ENCODE results near the gene STX8. TPM values are rescaled to one million over a fixed set of nuclear protein-coding genes. Genes with fewer than 3 reads are reported as not detected.

The STX8 gene
- polyA plus RNA-seq, 1 experiment: 103 TPM

GRCh38 chr17:9531034-9531433, 44.6 kb downstream of the STX8 start:
- no peaks in the 10 kb centered on the region for H3K9me3 ChIP-seq (ENCODE audit: control insufficient read depth, insufficient read depth, low read length)
- CTCF ChIA-PET: interaction anchor here (1.0 to 1.4 kb wide), 3 partner anchors 46 to 537 kb away, joined by 3 read pairs; no protein-coding TSS in a partner anchor
- H3K4me3 ChIP-seq (ENCODE audit: low read depth, low read length): no peak overlapping the region
- no peak for DNase-seq (ENCODE audit: low read depth, low spot score)
- no peak for TF ChIP-seq CTCF (IDR thresholded peaks at IDR 0.05; ENCODE audit: low read depth, low read length)
- no peak overlapping the region for H3K27ac ChIP-seq (ENCODE audit: low read depth, low read length)
- POLR2A ChIA-PET: no interaction called here
- no peaks in the 10 kb centered on the region for H3K27me3 ChIP-seq (ENCODE audit: control insufficient read depth, insufficient read depth, low read length)

GRCh38 chr17:9529033-9529700, 46.5 kb downstream of the STX8 start:
- H3K27ac ChIP-seq (ENCODE audit: low read depth, low read length): no peak overlapping the region
- ChIA-PET CTCF (interaction anchor here (0.6 to 1.2 kb wide), 6 partner anchors 9 to 640 kb away, joined by 3 to 6 read pairs (median 4); no protein-coding TSS in a partner anchor), POLR2A (no interaction called here)
- no peaks in the 10 kb centered on the region for H3K27me3 ChIP-seq (ENCODE audit: control insufficient read depth, insufficient read depth, low read length)
- no peaks in the 10 kb centered on the region for H3K9me3 ChIP-seq (ENCODE audit: control insufficient read depth, insufficient read depth, low read length)
- DNase-seq (ENCODE audit: low read depth, low spot score): no peak
- TF ChIP-seq CTCF (IDR thresholded peaks at IDR 0.05; ENCODE audit: low read depth, low read length): peak; percentile 77
- no peak overlapping the region for H3K4me3 ChIP-seq (ENCODE audit: low read depth, low read length)

GRCh38 chr17:9527788-9528187, 47.8 kb downstream of the STX8 start:
- ChIA-PET CTCF (interaction anchor here (0.6 kb wide), 1 partner anchor 218 kb away, joined by 3 read pairs; no protein-coding TSS in a partner anchor), POLR2A (no interaction called here)
- Histone ChIP-seq H3K9me3 (ENCODE audit: control insufficient read depth, insufficient read depth, low read length) (no peaks in the 10 kb centered on the region), H3K27ac (ENCODE audit: low read depth, low read length) (no peak overlapping the region), H3K27me3 (ENCODE audit: control insufficient read depth, insufficient read depth, low read length) (no peaks in the 10 kb centered on the region), H3K4me3 (ENCODE audit: low read depth, low read length) (no peak overlapping the region)
- TF ChIP-seq CTCF (IDR thresholded peaks at IDR 0.05; ENCODE audit: low read depth, low read length): no peak
- no peak for DNase-seq (ENCODE audit: low read depth, low spot score)

- peak; percentile 62 for TF ChIP-seq CTCF (IDR thresholded peaks at IDR 0.05; ENCODE audit: low read depth, low read length)
- H3K27ac ChIP-seq (ENCODE audit: low read depth, low read length): no peak overlapping the region
- no peaks in the 10 kb centered on the region for H3K27me3 ChIP-seq (ENCODE audit: control insufficient read depth, insufficient read depth, low read length)
- ChIA-PET POLR2A (interaction anchor here (0.6 kb wide), 1 partner anchor 636 kb away, joined by 5 read pairs; no protein-coding TSS in a partner anchor), CTCF (interaction anchor here (0.5 to 2.2 kb wide), 24 partner anchors 9 to 1135 kb away, joined by 3 to 17 read pairs (median 4); no protein-coding TSS in a partner anchor)
- peak; percentile 18 for DNase-seq (ENCODE audit: low read depth, low spot score)
- H3K9me3 ChIP-seq (ENCODE audit: control insufficient read depth, insufficient read depth, low read length): no peaks in the 10 kb centered on the region
- H3K4me3 ChIP-seq (ENCODE audit: low read depth, low read length): no peak overlapping the region
Observed at GRCh38 chr17:9522074-9522473, 53.5 kb downstream of the STX8 start.

- H3K27ac ChIP-seq (ENCODE audit: low read depth, low read length): no peak overlapping the region
- no peak for TF ChIP-seq CTCF (IDR thresholded peaks at IDR 0.05; ENCODE audit: low read depth, low read length)
- ChIA-PET POLR2A (no interaction called here), CTCF (interaction anchor here (1.3 to 2.2 kb wide), 5 partner anchors 229 to 530 kb away, joined by 4 to 17 read pairs (median 13); no protein-coding TSS in a partner anchor)
- H3K9me3 ChIP-seq (ENCODE audit: control insufficient read depth, insufficient read depth, low read length): no peaks in the 10 kb centered on the region
- H3K27me3 ChIP-seq (ENCODE audit: control insufficient read depth, insufficient read depth, low read length): no peaks in the 10 kb centered on the region
- H3K4me3 ChIP-seq (ENCODE audit: low read depth, low read length): no peak overlapping the region
- DNase-seq (ENCODE audit: low read depth, low spot score): no peak
Observed at GRCh38 chr17:9521062-9521461, 54.6 kb downstream of the STX8 start.
